Astrocyte (in vitro differentiated cells and primary cell): Measurements from ENCODE around the gene COL4A6. TPM values are rescaled to one million over a fixed set of nuclear protein-coding genes. Genes with fewer than 3 reads are reported as not detected.

Experiments used
- DNase-seq: peaks from one replicate; pipeline ENCODE4 v3.0.0-alpha.2; 2010; ENCODE audit warnings: low read depth
- FAIRE-seq: peaks from 2 replicates; lab custom pipeline; 2011; peaks lifted over from hg19 to GRCh38; lab: Jason Lieb, UNC
- H2AFZ ChIP-seq: 2 replicates; pipeline ENCODE4 v1.6.0; 2012; ENCODE audit warnings: low read depth, low read length, inconsistent platforms
- H3K27ac ChIP-seq: 2 replicates; pipeline ENCODE4 v1.5.1; 2011; ENCODE audit warnings: low read depth, low read length, inconsistent platforms
- H3K27me3 ChIP-seq: 2 replicates; pipeline ENCODE4 v1.6.0; 2011; ENCODE audit warnings: low read length, inconsistent platforms; ENCODE audit not compliant: insufficient read depth
- H3K36me3 ChIP-seq: 2 replicates; pipeline ENCODE4 v1.5.1; 2011; ENCODE audit warnings: low read length, inconsistent platforms; ENCODE audit not compliant: insufficient read depth
- H3K4me1 ChIP-seq: 2 replicates; pipeline ENCODE4 v1.5.1; 2011; ENCODE audit warnings: low read length, inconsistent platforms; ENCODE audit not compliant: insufficient read depth
- H3K4me2 ChIP-seq: 2 replicates; pipeline ENCODE4 v1.6.0; 2012; ENCODE audit warnings: low read length, inconsistent platforms
- H3K4me3 ChIP-seq: 2 replicates; pipeline ENCODE4 v1.5.1; 2011; ENCODE audit warnings: low read depth, mild to moderate bottlenecking, low read length, inconsistent platforms; ENCODE audit not compliant: insufficient read depth
- H3K79me2 ChIP-seq: 2 replicates; pipeline ENCODE4 v1.6.0; 2012; ENCODE audit warnings: mild to moderate bottlenecking, low read length, inconsistent platforms; ENCODE audit not compliant: insufficient read depth
- H3K9ac ChIP-seq: 2 replicates; pipeline ENCODE4 v1.6.0; 2012; ENCODE audit warnings: mild to moderate bottlenecking, low read length, inconsistent platforms
- H3K9me3 ChIP-seq: 2 replicates; pipeline ENCODE4 v1.5.1; 2012; ENCODE audit warnings: low read depth, mild to moderate bottlenecking, low read length, inconsistent platforms; ENCODE audit not compliant: insufficient read depth
- H4K20me1 ChIP-seq: 2 replicates; pipeline ENCODE4 v1.6.0; 2012; ENCODE audit warnings: low read length, inconsistent platforms; ENCODE audit not compliant: insufficient read depth
- H3K27ac Mint-ChIP-seq: one replicate; pipeline ENCODE4 v1.8.0; 2021; ENCODE audit warnings: mild to moderate bottlenecking, mixed read lengths; ENCODE audit not compliant: unreplicated experiment
- H3K27me3 Mint-ChIP-seq: one replicate; pipeline ENCODE4 v1.8.0; 2021; ENCODE audit warnings: low read depth, mixed read lengths; ENCODE audit not compliant: unreplicated experiment
- H3K36me3 Mint-ChIP-seq: one replicate; pipeline ENCODE4 v1.8.0; 2021; ENCODE audit warnings: low read depth, mixed read lengths; ENCODE audit not compliant: unreplicated experiment
- H3K4me1 Mint-ChIP-seq: one replicate; pipeline ENCODE4 v1.8.0; 2021; ENCODE audit warnings: low read depth, mixed read lengths; ENCODE audit not compliant: unreplicated experiment
- H3K4me3 Mint-ChIP-seq: one replicate; pipeline ENCODE4 v1.8.0; 2021; ENCODE audit warnings: mild to moderate bottlenecking, moderate library complexity, mixed read lengths; ENCODE audit not compliant: unreplicated experiment
- H3K9me3 Mint-ChIP-seq: one replicate; pipeline ENCODE4 v1.8.0; 2021; ENCODE audit warnings: mild to moderate bottlenecking, mixed read lengths; ENCODE audit not compliant: unreplicated experiment
- EZH2 ChIP-seq: IDR thresholded peaks from 2 replicates; pipeline ENCODE4 v1.6.1; 2012; ENCODE audit warnings: mild to moderate bottlenecking, low read length, inconsistent platforms; ENCODE audit not compliant: insufficient read depth
- total RNA-seq: library from RNA; stranded (reverse); gene quantifications from 2 replicates; pipeline ENCODE4 v1.2.1, GENCODE V29; 2021
- TF ChIP-seq, protein P1 (sequence below): IDR thresholded peaks from 2 replicates; pipeline ENCODE4 v1.5.1; 2011; ENCODE audit warnings: low read depth, mild to moderate bottlenecking, inconsistent platforms, low read length, moderate library complexity; ENCODE audit not compliant: insufficient read depth

Gene COL4A6
- total RNA-seq, 1 donor from 2014 or later: 8.1 TPM

DNA sequence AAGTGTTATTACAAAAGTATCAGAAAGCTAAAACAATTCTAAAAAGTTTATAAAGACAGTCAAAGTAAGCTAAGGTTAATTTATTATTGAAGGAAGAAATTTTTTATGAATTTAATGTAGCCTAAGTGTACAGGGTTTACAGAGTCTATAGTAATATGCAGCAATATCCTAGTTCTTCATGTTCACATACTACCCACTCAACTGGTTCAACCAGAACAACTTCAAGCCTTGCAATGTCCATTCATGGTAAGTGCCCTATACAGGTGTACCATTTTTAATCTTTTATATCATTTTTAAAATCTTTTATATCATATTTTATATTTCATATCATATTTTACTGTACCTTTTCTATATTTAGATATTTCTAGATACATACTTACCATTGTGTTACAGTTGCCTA, 35.8 kb upstream of the COL4A6 start:
- Histone ChIP-seq H3K4me3 (no peak overlapping the region), H3K27me3 (no peaks in the 10 kb centered on the region), H3K27ac (no peak overlapping the region), H4K20me1 (no peaks in the 10 kb centered on the region), H3K9me3 (no peaks in the 10 kb centered on the region), H2AFZ (no peak overlapping the region), H3K4me1 (no peaks in the 10 kb centered on the region), H3K36me3 (no peaks in the 10 kb centered on the region), H3K79me2 (peaks cover 38% of the 10 kb centered on the region), H3K9ac (no peak overlapping the region), H3K4me2 (no peak overlapping the region)
- peak; percentile 37 for FAIRE-seq
- TF ChIP-seq EZH2: no peak
- TF ChIP-seq, protein P1, sequence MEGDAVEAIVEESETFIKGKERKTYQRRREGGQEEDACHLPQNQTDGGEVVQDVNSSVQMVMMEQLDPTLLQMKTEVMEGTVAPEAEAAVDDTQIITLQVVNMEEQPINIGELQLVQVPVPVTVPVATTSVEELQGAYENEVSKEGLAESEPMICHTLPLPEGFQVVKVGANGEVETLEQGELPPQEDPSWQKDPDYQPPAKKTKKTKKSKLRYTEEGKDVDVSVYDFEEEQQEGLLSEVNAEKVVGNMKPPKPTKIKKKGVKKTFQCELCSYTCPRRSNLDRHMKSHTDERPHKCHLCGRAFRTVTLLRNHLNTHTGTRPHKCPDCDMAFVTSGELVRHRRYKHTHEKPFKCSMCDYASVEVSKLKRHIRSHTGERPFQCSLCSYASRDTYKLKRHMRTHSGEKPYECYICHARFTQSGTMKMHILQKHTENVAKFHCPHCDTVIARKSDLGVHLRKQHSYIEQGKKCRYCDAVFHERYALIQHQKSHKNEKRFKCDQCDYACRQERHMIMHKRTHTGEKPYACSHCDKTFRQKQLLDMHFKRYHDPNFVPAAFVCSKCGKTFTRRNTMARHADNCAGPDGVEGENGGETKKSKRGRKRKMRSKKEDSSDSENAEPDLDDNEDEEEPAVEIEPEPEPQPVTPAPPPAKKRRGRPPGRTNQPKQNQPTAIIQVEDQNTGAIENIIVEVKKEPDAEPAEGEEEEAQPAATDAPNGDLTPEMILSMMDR: no peak
- DNase-seq: no peak
- no peaks in the 10 kb centered on the region for H3K27me3 Mint-ChIP-seq
- no peak overlapping the region for H3K4me3 Mint-ChIP-seq
- H3K36me3 Mint-ChIP-seq: no peaks in the 10 kb centered on the region
- no peaks in the 10 kb centered on the region for H3K4me1 Mint-ChIP-seq
- H3K9me3 Mint-ChIP-seq: peaks cover 5% of the 10 kb centered on the region
- no peak overlapping the region for H3K27ac Mint-ChIP-seq

DNA sequence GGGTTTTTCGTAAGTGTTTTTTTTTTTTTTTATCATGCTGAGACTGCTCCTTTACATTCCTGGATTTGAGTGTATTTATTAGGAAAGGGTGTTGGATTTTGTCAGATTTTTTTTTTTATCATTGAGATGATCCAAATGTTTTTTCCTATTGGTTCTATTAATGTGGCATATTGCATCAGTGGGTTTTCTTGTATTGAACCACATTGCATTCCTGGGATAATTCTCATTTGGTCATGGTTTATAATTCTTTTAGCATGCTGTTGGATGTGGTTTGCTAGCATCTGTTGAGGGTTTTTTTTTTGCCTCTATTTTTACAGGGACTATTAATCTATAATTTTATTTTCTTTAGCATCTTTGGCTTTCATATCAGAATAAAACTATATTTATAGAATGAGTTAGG, 30.3 kb upstream of the COL4A6 start:
- Mint-ChIP-seq H3K4me1 (peaks cover 3% of the 10 kb centered on the region), H3K27ac (peak overlapping the region; percentile 69)
- FAIRE-seq: no peak

DNA sequence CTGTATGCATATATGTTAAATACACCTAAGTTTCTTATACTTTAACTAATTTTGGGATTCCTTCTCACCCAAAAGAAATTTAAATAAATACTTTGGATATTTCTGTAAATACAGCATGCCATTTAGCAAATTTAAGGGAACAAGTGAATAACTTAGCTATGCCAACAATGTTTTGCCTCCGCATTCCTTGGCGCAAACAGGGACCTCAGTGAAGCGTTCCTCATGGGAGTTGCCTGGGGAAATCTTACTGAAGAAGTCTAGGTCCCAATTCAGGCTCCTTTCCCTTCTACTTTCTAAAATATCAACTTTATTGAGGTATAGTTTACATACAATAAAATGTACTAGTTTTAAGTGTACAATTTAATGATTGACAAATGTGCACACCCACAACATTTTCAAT, 26.4 kb upstream of the COL4A6 start:
- no peak overlapping the region for H3K27ac Mint-ChIP-seq
- FAIRE-seq: peak; percentile 95

More for the DNA sequence above, 30.3 kb upstream of the COL4A6 start:
- DNase-seq: peak; percentile 81
- Histone ChIP-seq H3K36me3 (no peaks in the 10 kb centered on the region), H3K79me2 (peaks cover 51% of the 10 kb centered on the region), H2AFZ (no peak overlapping the region), H3K27me3 (no peaks in the 10 kb centered on the region), H3K4me1 (peaks cover 6% of the 10 kb centered on the region), H3K9me3 (no peaks in the 10 kb centered on the region), H3K27ac (peak overlapping the region; percentile 2), H3K4me3 (no peak overlapping the region), H3K9ac (no peak overlapping the region), H3K4me2 (no peak overlapping the region), H4K20me1 (no peaks in the 10 kb centered on the region)
- TF ChIP-seq, protein P1: no peak
- H3K9me3 Mint-ChIP-seq: peaks cover 5% of the 10 kb centered on the region
- H3K27me3 Mint-ChIP-seq: no peaks in the 10 kb centered on the region
- no peaks in the 10 kb centered on the region for H3K36me3 Mint-ChIP-seq
- H3K4me3 Mint-ChIP-seq: no peak overlapping the region

More for the DNA sequence above, 26.4 kb upstream of the COL4A6 start:
- Histone ChIP-seq H3K27ac (peak overlapping the region; percentile 42), H3K9ac (no peak overlapping the region), H4K20me1 (no peaks in the 10 kb centered on the region), H3K4me2 (peak overlapping the region; percentile 50), H3K36me3 (no peaks in the 10 kb centered on the region), H3K79me2 (peaks cover 21% of the 10 kb centered on the region), H3K4me1 (peaks cover 6% of the 10 kb centered on the region), H3K9me3 (no peaks in the 10 kb centered on the region), H3K4me3 (no peak overlapping the region), H2AFZ (no peak overlapping the region), H3K27me3 (no peaks in the 10 kb centered on the region)
- TF ChIP-seq EZH2: no peak
- TF ChIP-seq, protein P1: no peak
- DNase-seq: peak; percentile 72
- H3K36me3 Mint-ChIP-seq: no peaks in the 10 kb centered on the region
- H3K27me3 Mint-ChIP-seq: no peaks in the 10 kb centered on the region
- no peak overlapping the region for H3K4me3 Mint-ChIP-seq
- no peaks in the 10 kb centered on the region for H3K9me3 Mint-ChIP-seq
- H3K4me1 Mint-ChIP-seq: peaks cover 3% of the 10 kb centered on the region
